ENCODE results near the gene ZCCHC2.
A peak's percentile ranks its signal among the peaks of the same experiment; 100 is the strongest.

Gene ZCCHC2

GRCh38 chr18:62498616-62499262 lies 24.1 kb upstream of the ZCCHC2 start:
- no peaks in the 10 kb centered on the region for H3K36me3 ChIP-seq (replicated peaks)
- in situ Hi-C loops (cut with MboI; ENCODE audit: low sequenced_read_pairs) = no loop called here
- H3K4me1 ChIP-seq = peaks cover 2% of the 10 kb centered on the region
- H3K4me3 ChIP-seq = no peak overlapping the region
- no peak for DNase-seq (ENCODE audit: low spot score in 2 of 2)
- peaks cover 3% of the 10 kb centered on the region; the same call in 1 of the 2 replicates for H3K27me3 ChIP-seq (ENCODE audit: low read depth)
- H3K9me3 ChIP-seq = no peaks in the 10 kb centered on the region; the same call in 1 of the 2 replicates

GRCh38 chr18:62499263-62499650 lies 23.6 kb upstream of the ZCCHC2 start:
- Histone ChIP-seq H3K36me3 (replicated peaks) (no peaks in the 10 kb centered on the region), H3K4me3 (no peak overlapping the region), H3K27me3 (ENCODE audit: low read depth) (peaks cover 3% of the 10 kb centered on the region; the same call in 1 of the 2 replicates), H3K4me1 (peaks cover 2% of the 10 kb centered on the region), H3K9me3 (no peaks in the 10 kb centered on the region; the same call in 1 of the 2 replicates)
- in situ Hi-C loops (cut with MboI; ENCODE audit: low sequenced_read_pairs) = no loop called here
- DNase-seq (ENCODE audit: low spot score in 2 of 2) = no peak

- Histone ChIP-seq H3K36me3 (replicated peaks) (no peaks in the 10 kb centered on the region), H3K4me3 (no peak overlapping the region), H3K9me3 (no peaks in the 10 kb centered on the region; the same call in 1 of the 2 replicates), H3K4me1 (peaks cover 2% of the 10 kb centered on the region; the same call in 1 of the 2 replicates), H3K27me3 (ENCODE audit: low read depth) (peaks cover 3% of the 10 kb centered on the region; the same call in 1 of the 2 replicates)
- DNase-seq (ENCODE audit: low spot score in 2 of 2) = no peak
- in situ Hi-C loops (cut with MboI; ENCODE audit: low sequenced_read_pairs) = no loop called here
Observed at GRCh38 chr18:62500174-62500573, 22.7 kb upstream of the ZCCHC2 start.

GRCh38 chr18:62500966-62501591 lies 21.7 kb upstream of the ZCCHC2 start:
- Histone ChIP-seq H3K36me3 (replicated peaks) (no peaks in the 10 kb centered on the region), H3K4me3 (no peak overlapping the region), H3K9me3 (no peaks in the 10 kb centered on the region; the same call in 1 of the 2 replicates), H3K4me1 (peaks cover 3% of the 10 kb centered on the region), H3K27me3 (ENCODE audit: low read depth) (peaks cover 3% of the 10 kb centered on the region; the same call in 1 of the 2 replicates)
- no peak for DNase-seq (ENCODE audit: low spot score in 2 of 2)
- in situ Hi-C loops (cut with MboI; ENCODE audit: low sequenced_read_pairs) = no loop called here

- H3K4me3 ChIP-seq = no peak overlapping the region; the same call in 1 of the 2 replicates
- no peak for DNase-seq (ENCODE audit: low spot score in 2 of 2)
Observed at GRCh38 chr18:62505669-62506494, 16.9 kb upstream of the ZCCHC2 start.

GRCh38 chr18:62506495-62507143 lies 16.2 kb upstream of the ZCCHC2 start:
- Histone ChIP-seq H3K36me3 (replicated peaks) (no peaks in the 10 kb centered on the region), H3K9me3 (no peaks in the 10 kb centered on the region), H3K4me3 (no peak overlapping the region; the same call in 1 of the 2 replicates), H3K27me3 (ENCODE audit: low read depth) (no peaks in the 10 kb centered on the region), H3K4me1 (peaks cover 8% of the 10 kb centered on the region)
- peak; percentile 67 to 70 for DNase-seq (ENCODE audit: low spot score in 2 of 2)
- in situ Hi-C loops (cut with MboI; ENCODE audit: low sequenced_read_pairs) = no loop called here

More at GRCh38 chr18:62505669-62506494, 16.9 kb upstream of the ZCCHC2 start:
- H3K36me3 ChIP-seq (replicated peaks) = no peaks in the 10 kb centered on the region
- peaks cover 9% of the 10 kb centered on the region for H3K4me1 ChIP-seq
- in situ Hi-C loops (cut with MboI; ENCODE audit: low sequenced_read_pairs) = no loop called here
- no peaks in the 10 kb centered on the region for H3K9me3 ChIP-seq
- no peaks in the 10 kb centered on the region for H3K27me3 ChIP-seq (ENCODE audit: low read depth)

GRCh38 chr18:62509779-62510178 lies 13.0 kb upstream of the ZCCHC2 start:
- Histone ChIP-seq H3K9me3 (no peaks in the 10 kb centered on the region; the same call in none of the 2 replicates), H3K36me3 (replicated peaks) (no peaks in the 10 kb centered on the region), H3K4me3 (no peak overlapping the region), H3K4me1 (peaks cover 7% of the 10 kb centered on the region), H3K27me3 (ENCODE audit: low read depth) (no peaks in the 10 kb centered on the region)
- DNase-seq (ENCODE audit: low spot score in 2 of 2) = no peak
- in situ Hi-C loops (cut with MboI; ENCODE audit: low sequenced_read_pairs) = no loop called here

- Histone ChIP-seq H3K4me1 (peaks cover 7% of the 10 kb centered on the region), H3K36me3 (replicated peaks) (no peaks in the 10 kb centered on the region), H3K27me3 (ENCODE audit: low read depth) (no peaks in the 10 kb centered on the region), H3K4me3 (no peak overlapping the region), H3K9me3 (no peaks in the 10 kb centered on the region; the same call in none of the 2 replicates)
- DNase-seq (ENCODE audit: low spot score in 2 of 2) = no peak
- in situ Hi-C loops (cut with MboI; ENCODE audit: low sequenced_read_pairs) = no loop called here
Observed at GRCh38 chr18:62510789-62511188, 12.0 kb upstream of the ZCCHC2 start.

- DNase-seq (ENCODE audit: low spot score in 2 of 2) = no peak
- in situ Hi-C loops (cut with MboI; ENCODE audit: low sequenced_read_pairs) = no loop called here
- H3K4me1 ChIP-seq = no peaks in the 10 kb centered on the region
- no peaks in the 10 kb centered on the region for H3K36me3 ChIP-seq (replicated peaks)
- no peaks in the 10 kb centered on the region; the same call in none of the 2 replicates for H3K9me3 ChIP-seq
- H3K27me3 ChIP-seq (ENCODE audit: low read depth) = no peaks in the 10 kb centered on the region
- no peak overlapping the region for H3K4me3 ChIP-seq
Observed at GRCh38 chr18:62512532-62512931, 10.3 kb upstream of the ZCCHC2 start.

- no peaks in the 10 kb centered on the region; the same call in none of the 2 replicates for H3K9me3 ChIP-seq
- H3K4me1 ChIP-seq = no peaks in the 10 kb centered on the region
- no peak for DNase-seq (ENCODE audit: low spot score in 2 of 2)
- in situ Hi-C loops (cut with MboI; ENCODE audit: low sequenced_read_pairs) = no loop called here
- no peaks in the 10 kb centered on the region for H3K27me3 ChIP-seq (ENCODE audit: low read depth)
- H3K4me3 ChIP-seq = no peak overlapping the region
- H3K36me3 ChIP-seq (replicated peaks) = no peaks in the 10 kb centered on the region
Observed at GRCh38 chr18:62512996-62513395, 9.8 kb upstream of the ZCCHC2 start.

GRCh38 chr18:62514570-62514969 lies 8.3 kb upstream of the ZCCHC2 start:
- in situ Hi-C loops (cut with MboI; ENCODE audit: low sequenced_read_pairs) = no loop called here
- Histone ChIP-seq H3K9me3 (peaks cover 2% of the 10 kb centered on the region), H3K4me3 (no peak overlapping the region), H3K27me3 (ENCODE audit: low read depth) (no peaks in the 10 kb centered on the region), H3K36me3 (replicated peaks) (no peaks in the 10 kb centered on the region), H3K4me1 (no peaks in the 10 kb centered on the region)
- DNase-seq (ENCODE audit: low spot score in 2 of 2) = no peak

GRCh38 chr18:62516242-62516641 lies 6.6 kb upstream of the ZCCHC2 start:
- H3K4me1 ChIP-seq = peaks cover under 1% of the 10 kb centered on the region; the same call in 1 of the 2 replicates
- DNase-seq (ENCODE audit: low spot score in 2 of 2) = no peak
- no peaks in the 10 kb centered on the region for H3K27me3 ChIP-seq (ENCODE audit: low read depth)
- no peak overlapping the region for H3K4me3 ChIP-seq
- H3K9me3 ChIP-seq = peaks cover 3% of the 10 kb centered on the region
- in situ Hi-C loops (cut with MboI; ENCODE audit: low sequenced_read_pairs) = no loop called here
- H3K36me3 ChIP-seq (replicated peaks) = no peaks in the 10 kb centered on the region
